Suprapubic skin (tissue), 4 donors: ENCODE measurements around the gene ZC3H8. TPM values are rescaled to one million over a fixed set of nuclear protein-coding genes. Genes with fewer than 3 reads are reported as not detected.
"Not testable (repeated sequence)": the region's sequence is repeated elsewhere in the genome, so short reads cannot be mapped to it uniquely, and the experiment has no call there.

Experiments
- DNase-seq, 2 donors: peaks; one replicate each; pipeline ENCODE4 v3.0.0-alpha.2; 2019; ENCODE audit warnings: low spot score in 2 of 2
- H3K27ac ChIP-seq: fragments of 200-600 bp; sonication (generic); one replicate; pipeline ENCODE4 v1.5.1; 2019
- H3K27me3 ChIP-seq: fragments of 200-600 bp; sonication (generic); one replicate; pipeline ENCODE4 v1.5.1; 2019
- H3K36me3 ChIP-seq: fragments of 200-600 bp; sonication (generic); one replicate; pipeline ENCODE4 v1.5.1; 2019
- H3K4me1 ChIP-seq: fragments of 200-600 bp; sonication (generic); one replicate; pipeline ENCODE4 v1.5.1; 2019
- H3K4me3 ChIP-seq: fragments of 200-600 bp; sonication (generic); one replicate; pipeline ENCODE4 v1.5.1; 2019; ENCODE audit warnings: mild to moderate bottlenecking
- H3K9me3 ChIP-seq: fragments of 200-600 bp; sonication (generic); one replicate; pipeline ENCODE4 v1.5.1; 2019
- CTCF ChIP-seq, 2 donors: fragments of 200-600 bp in 1 of 2; fragments of 450-650 bp in 1 of 2; sonication (generic) in 1 of 2; IDR thresholded peaks; one replicate each; pipeline ENCODE4 v1.5.1; 2016 to 2019; ENCODE audit warnings: antibody characterized with exemption in 2 of 2, mild to moderate bottlenecking in 1 of 2, moderate library complexity in 1 of 2
- EP300 ChIP-seq: sonication (generic); formaldehyde crosslinking; IDR thresholded peaks from one replicate; pipeline ENCODE4 v1.6.1; 2017; ENCODE audit warnings: antibody characterized with exemption
- POLR2A ChIP-seq, 2 donors: fragments of 450-650 bp; IDR thresholded peaks; one replicate each; pipeline ENCODE4 v1.6.1; 2017; ENCODE audit warnings: antibody characterized with exemption in 2 of 2, mild to moderate bottlenecking in 2 of 2, moderate library complexity in 2 of 2
- POLR2AphosphoS5 ChIP-seq, 3 donors: sonication (generic); formaldehyde crosslinking; IDR thresholded peaks; one replicate each; pipeline ENCODE4 v1.6.1; 2017; ENCODE audit warnings: antibody characterized with exemption in 3 of 3
- WGBS: methylation state at CpG from one replicate; pipeline ENCODE4 v1.1.5; 2018; 5-methylcytosine and 5-hydroxymethylcytosine counted together
- total RNA-seq, 4 donors: library from RNA; depleted of rRNA; stranded (reverse); fragments of >200 nt; gene quantifications; one replicate each; pipeline ENCODE4 v1.1.0, GENCODE V29; 2016

The ZC3H8 gene
- total RNA-seq, 4 donors from 2014 or later = 10.1 to 65.9 (median 35.2) TPM

GRCh38 chr2:112216167-112216566 is 38.7 kb downstream of the ZC3H8 start:
- Histone ChIP-seq H3K4me3 (no peak overlapping the region), H3K27me3 (no peaks in the 10 kb centered on the region), H3K9me3 (no peaks in the 10 kb centered on the region), H3K4me1 (no peaks in the 10 kb centered on the region), H3K36me3 (peaks cover 22% of the 10 kb centered on the region), H3K27ac (no peak overlapping the region)
- TF ChIP-seq POLR2AphosphoS5 (IDR thresholded peaks at IDR 0.05) = no peak
- no peak for TF ChIP-seq POLR2A (IDR thresholded peaks at IDR 0.05)
- TF ChIP-seq CTCF (IDR thresholded peaks at IDR 0.05) = no peak
- TF ChIP-seq EP300 = no peak
- 90% methylated on average over 3 of the region's 3 CpGs for WGBS
- no peak for DNase-seq

DNA sequence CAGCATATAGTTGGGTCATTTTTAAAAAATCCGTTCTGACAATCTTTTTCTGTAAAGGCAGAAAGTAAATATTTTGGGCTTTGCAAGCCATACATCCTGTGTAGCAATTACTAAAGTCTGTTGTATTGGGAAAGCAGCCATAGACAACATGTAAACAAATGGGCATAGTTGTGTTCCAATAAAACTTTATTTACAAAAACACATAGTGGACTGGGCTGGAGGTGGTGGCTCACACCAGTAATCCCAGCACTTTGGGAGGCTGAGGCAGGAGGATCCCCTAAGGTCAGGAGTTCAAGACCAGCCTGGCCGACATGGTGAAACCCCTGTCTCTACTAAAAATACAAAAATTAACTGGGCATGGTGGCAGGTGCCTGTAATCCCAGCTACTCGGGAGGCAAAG is 46.9 kb downstream of the ZC3H8 start:
- not testable (repeated sequence) for H3K4me1 ChIP-seq, H3K9me3 ChIP-seq, H3K4me3 ChIP-seq, H3K27me3 ChIP-seq, DNase-seq, H3K36me3 ChIP-seq, H3K27ac ChIP-seq
- 94% methylated on average over 3 of the region's 3 CpGs for WGBS

DNA sequence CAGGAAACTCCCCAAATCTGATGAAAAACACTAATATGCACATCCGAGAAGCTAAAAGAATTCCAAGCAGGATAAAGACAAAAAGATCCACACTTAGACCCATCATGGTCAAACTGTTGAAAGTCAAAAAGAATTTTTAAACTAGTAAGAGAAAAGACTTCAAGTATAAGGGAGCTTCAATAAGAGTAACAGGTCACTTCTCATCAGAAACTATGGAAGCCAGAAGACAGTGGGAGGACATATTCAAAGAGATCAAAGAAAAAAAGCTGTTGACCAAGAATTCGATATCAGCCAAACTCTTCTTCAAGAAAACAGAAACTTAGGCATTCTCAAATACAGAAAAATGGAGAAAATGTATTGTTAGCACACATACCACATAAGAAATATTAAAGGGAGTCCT is 50.4 kb downstream of the ZC3H8 start:
- no peak for TF ChIP-seq POLR2AphosphoS5 (IDR thresholded peaks at IDR 0.05)
- no peak for TF ChIP-seq POLR2A (IDR thresholded peaks at IDR 0.05)
- no peak for TF ChIP-seq CTCF (IDR thresholded peaks at IDR 0.05)
- no peak for TF ChIP-seq EP300
- Histone ChIP-seq H3K27me3 (no peaks in the 10 kb centered on the region), H3K36me3 (no peaks in the 10 kb centered on the region), H3K4me1 (no peaks in the 10 kb centered on the region), H3K9me3 (no peaks in the 10 kb centered on the region), H3K27ac (no peak overlapping the region), H3K4me3 (no peak overlapping the region)
- no peak for DNase-seq
- WGBS = 100% methylated on average over 2 of the region's 2 CpGs

DNA sequence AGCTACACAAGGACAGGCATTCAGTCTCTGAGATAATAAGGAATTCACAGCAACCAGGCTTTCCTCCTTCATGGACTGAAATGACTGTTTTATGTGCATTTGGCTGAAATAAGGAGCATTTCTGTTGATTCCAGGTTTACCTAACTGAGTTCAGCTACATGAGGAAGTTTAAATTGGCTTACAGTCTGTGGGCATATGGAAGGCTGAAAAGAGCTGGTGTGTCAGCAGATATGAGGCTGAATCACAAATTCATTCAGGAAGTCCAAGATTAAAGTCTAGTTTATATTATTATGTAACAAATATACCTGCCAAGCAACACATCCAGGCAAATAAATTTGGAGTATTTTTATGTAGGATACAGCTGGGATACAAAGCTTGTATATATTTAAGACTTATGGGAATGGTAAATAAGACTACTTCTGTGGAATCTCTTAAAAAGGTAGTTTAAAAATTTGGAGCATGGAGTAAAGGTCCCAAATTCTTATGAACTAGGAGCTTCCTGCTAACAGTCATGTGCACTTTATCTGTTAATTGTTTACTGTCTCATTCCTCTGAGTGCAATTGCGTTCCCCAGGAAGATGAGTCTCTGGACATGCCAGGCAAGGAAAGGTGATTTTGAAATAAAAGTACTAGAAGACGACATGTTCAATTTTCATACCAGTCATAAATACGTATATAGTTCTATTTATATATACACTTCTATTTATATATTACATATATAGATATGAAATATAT is 53.0 kb downstream of the ZC3H8 start:
- TF ChIP-seq POLR2A (IDR thresholded peaks at IDR 0.05) (no peak), EP300 (no peak), CTCF (IDR thresholded peaks at IDR 0.05) (no peak), POLR2AphosphoS5 (IDR thresholded peaks at IDR 0.05) (no peak)
- 92% methylated on average over 3 of the region's 3 CpGs for WGBS
- Histone ChIP-seq H3K27me3 (no peaks in the 10 kb centered on the region), H3K9me3 (no peaks in the 10 kb centered on the region), H3K4me1 (no peaks in the 10 kb centered on the region), H3K27ac (no peak overlapping the region), H3K4me3 (no peak overlapping the region), H3K36me3 (no peaks in the 10 kb centered on the region)
- no peak for DNase-seq

- no peaks in the 10 kb centered on the region for H3K36me3 ChIP-seq
- no peaks in the 10 kb centered on the region for H3K4me1 ChIP-seq
- 66% methylated on average over 3 of the region's 3 CpGs for WGBS
- no peak for DNase-seq
- no peak overlapping the region for H3K27ac ChIP-seq
- H3K9me3 ChIP-seq = no peaks in the 10 kb centered on the region
- H3K4me3 ChIP-seq = no peak overlapping the region
- no peaks in the 10 kb centered on the region for H3K27me3 ChIP-seq
- TF ChIP-seq CTCF (IDR thresholded peaks at IDR 0.05) (no peak), POLR2AphosphoS5 (IDR thresholded peaks at IDR 0.05) (no peak), POLR2A (IDR thresholded peaks at IDR 0.05) (no peak), EP300 (no peak)
Observed at GRCh38 chr2:112199188-112199587, 55.7 kb downstream of the ZC3H8 start.

DNA sequence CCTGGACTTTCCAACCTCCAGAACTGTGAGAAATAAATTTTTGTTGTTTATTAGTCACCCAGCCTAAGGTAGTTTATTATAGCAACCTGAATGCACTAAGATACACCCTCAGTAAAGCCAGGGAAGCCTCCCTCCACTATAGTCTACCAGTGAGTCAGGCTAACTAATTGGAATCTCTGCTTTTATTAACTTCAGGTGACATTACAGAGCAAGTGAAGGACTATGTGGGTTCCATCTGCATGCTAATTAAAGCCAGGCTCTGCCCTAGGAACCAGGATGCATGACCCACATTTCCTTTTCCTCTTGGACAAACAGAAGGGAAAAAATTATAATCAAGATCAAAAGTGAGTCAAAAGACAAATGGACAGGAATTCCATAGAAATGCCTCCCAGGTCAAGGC is 56.1 kb downstream of the ZC3H8 start:
- Histone ChIP-seq H3K27ac (no peak overlapping the region), H3K4me3 (no peak overlapping the region), H3K4me1 (no peaks in the 10 kb centered on the region), H3K9me3 (no peaks in the 10 kb centered on the region), H3K27me3 (no peaks in the 10 kb centered on the region), H3K36me3 (no peaks in the 10 kb centered on the region)
- DNase-seq = no peak
- TF ChIP-seq CTCF (IDR thresholded peaks at IDR 0.05) (no peak), POLR2AphosphoS5 (IDR thresholded peaks at IDR 0.05) (no peak), POLR2A (IDR thresholded peaks at IDR 0.05) (no peak), EP300 (no peak)
